ENCODE measurements around the gene CNST.
"Not testable (repeated sequence)": the region's sequence is repeated elsewhere in the genome, so short reads cannot be mapped to it uniquely, and the experiment has no call there.

The CNST gene

GRCh38 chr1:246709196-246709595 lies 142.9 kb downstream of the CNST start:
- Histone ChIP-seq H3K27me3 (ENCODE audit: insufficient read depth, low read length) (peaks cover 17% of the 10 kb centered on the region), H3K4me1 (ENCODE audit: control insufficient read depth, insufficient read depth, low read length, unreplicated experiment) (peaks cover 8% of the 10 kb centered on the region), H3K79me2 (ENCODE audit: control insufficient read depth, insufficient read depth, low read length, unreplicated experiment) (no peaks in the 10 kb centered on the region), H3K27ac (ENCODE audit: low read depth, low read length) (no peak overlapping the region), H3K4me3 (ENCODE audit: low read depth, low read length) (no peak overlapping the region), H2AFZ (ENCODE audit: low read length, unreplicated experiment) (no peak overlapping the region), H3K36me3 (ENCODE audit: insufficient read depth, low read length) (no peaks in the 10 kb centered on the region)

DNA sequence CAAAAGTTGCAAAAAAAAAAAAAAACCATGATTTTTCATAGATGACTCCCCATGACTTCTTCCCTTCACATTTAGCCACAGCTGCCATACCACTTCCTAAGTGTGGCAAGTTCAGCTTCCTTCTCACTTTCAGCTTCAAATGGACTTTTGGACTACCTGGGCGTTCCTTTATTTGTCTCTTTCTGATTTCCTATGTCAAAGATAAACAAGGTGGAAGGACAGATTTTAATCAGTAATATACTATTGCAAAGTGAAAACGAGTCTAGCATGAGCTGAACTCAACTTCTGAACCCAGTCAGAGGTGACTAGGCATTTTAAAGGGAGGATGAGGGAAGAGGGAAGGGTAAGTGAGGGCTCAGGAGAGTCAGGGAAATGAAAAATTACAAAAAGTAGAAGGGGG lies 143.6 kb downstream of the CNST start:
- Histone ChIP-seq H3K79me2 (ENCODE audit: control insufficient read depth, insufficient read depth, low read length, unreplicated experiment) (no peaks in the 10 kb centered on the region), H3K27ac (ENCODE audit: low read depth, low read length) (no peak overlapping the region), H3K4me3 (ENCODE audit: low read depth, low read length) (no peak overlapping the region), H3K27me3 (ENCODE audit: insufficient read depth, low read length) (peaks cover 17% of the 10 kb centered on the region), H2AFZ (ENCODE audit: low read length, unreplicated experiment) (no peak overlapping the region), H3K4me1 (ENCODE audit: control insufficient read depth, insufficient read depth, low read length, unreplicated experiment) (peaks cover 4% of the 10 kb centered on the region), H3K36me3 (ENCODE audit: insufficient read depth, low read length) (no peaks in the 10 kb centered on the region)

DNA sequence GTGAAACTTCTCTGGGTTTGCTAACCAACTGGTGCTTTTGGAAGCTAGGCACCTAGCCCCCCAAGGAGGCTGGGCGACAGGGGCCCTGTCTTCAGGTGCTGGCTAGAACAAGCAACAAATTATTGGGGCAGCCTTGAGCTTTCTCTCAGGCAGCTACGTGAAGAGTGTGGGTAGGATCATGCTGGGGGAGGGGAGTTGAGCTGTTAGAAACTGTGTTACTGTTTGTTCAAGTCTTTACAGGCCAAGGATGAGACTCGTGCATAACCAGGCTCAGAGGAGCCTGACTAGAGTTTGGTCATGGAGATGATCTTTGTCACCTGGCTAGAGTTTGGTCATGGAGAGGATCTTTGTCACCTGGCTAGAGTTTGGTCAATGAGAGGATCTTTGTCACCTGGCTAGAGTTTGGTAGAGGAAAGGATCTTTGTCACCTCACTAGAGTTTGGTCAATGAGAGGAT lies 145.3 kb downstream of the CNST start:
- Histone ChIP-seq H3K36me3 (ENCODE audit: insufficient read depth, low read length) (no peaks in the 10 kb centered on the region), H3K4me1 (ENCODE audit: control insufficient read depth, insufficient read depth, low read length, unreplicated experiment) (no peaks in the 10 kb centered on the region), H3K79me2 (ENCODE audit: control insufficient read depth, insufficient read depth, low read length, unreplicated experiment) (no peaks in the 10 kb centered on the region), H3K27me3 (ENCODE audit: insufficient read depth, low read length) (peaks cover 17% of the 10 kb centered on the region), H2AFZ (ENCODE audit: low read length, unreplicated experiment) (no peak overlapping the region), H3K27ac (ENCODE audit: low read depth, low read length) (no peak overlapping the region), H3K4me3 (ENCODE audit: low read depth, low read length) (no peak overlapping the region)

DNA sequence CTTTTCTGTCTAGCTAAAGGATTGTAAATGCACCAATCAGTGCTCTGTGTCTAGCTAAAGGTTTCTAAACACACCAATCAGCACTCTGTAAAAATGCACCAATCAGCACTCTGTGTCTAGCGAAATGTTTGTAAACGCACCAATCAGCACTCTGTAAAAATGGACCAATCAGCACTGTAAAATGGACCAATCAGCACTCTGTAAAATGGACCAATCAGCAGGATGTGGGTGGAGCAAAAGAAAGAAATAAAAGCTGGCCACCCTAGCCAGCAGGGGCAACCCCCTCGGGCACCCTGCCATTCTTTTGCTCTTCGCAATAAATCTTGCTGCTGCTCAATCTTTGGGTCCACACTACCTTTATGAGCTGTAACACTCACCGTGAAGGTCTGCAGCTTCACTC lies 146.2 kb downstream of the CNST start:
- H2AFZ ChIP-seq (ENCODE audit: low read length, unreplicated experiment); H3K79me2 ChIP-seq (ENCODE audit: control insufficient read depth, insufficient read depth, low read length, unreplicated experiment); H3K4me3 ChIP-seq (ENCODE audit: low read depth, low read length); H3K27ac ChIP-seq (ENCODE audit: low read depth, low read length); H3K36me3 ChIP-seq (ENCODE audit: insufficient read depth, low read length); H3K4me1 ChIP-seq (ENCODE audit: control insufficient read depth, insufficient read depth, low read length, unreplicated experiment): not testable (repeated sequence)
- H3K27me3 ChIP-seq (ENCODE audit: insufficient read depth, low read length) = peaks cover 17% of the 10 kb centered on the region
